AG04450 (cell line): Measurements from ENCODE around the gene MT1M. TPM values are rescaled to one million over a fixed set of nuclear protein-coding genes. Genes with fewer than 3 reads are reported as not detected.
A peak's percentile ranks its signal among the peaks of the same experiment; 100 is the strongest.
"Not testable (repeated sequence)": the region's sequence is repeated elsewhere in the genome, so short reads cannot be mapped to it uniquely, and the experiment has no call there.

Experiments
- CTCF ChIA-PET: fragments of 300-600, 350-600 bp; formaldehyde crosslinking; extraction: SDS; loops from one replicate; lab custom pipeline; 2022; ENCODE audit warnings: antibody characterized with exemption, inconsistent platforms; lab: Charles Lee
- POLR2A ChIA-PET: fragments of 350-600 bp; formaldehyde crosslinking; extraction: SDS; loops from one replicate; lab custom pipeline; 2021; ENCODE audit warnings: antibody characterized with exemption, inconsistent platforms; lab: Yijun Ruan, JAX
- DNase-seq: peaks from one replicate; pipeline ENCODE4 v3.0.0-alpha.2; 2011; ENCODE audit warnings: low read depth, low spot score
- H3K27ac ChIP-seq: one replicate; pipeline ENCODE4 v1.5.1; 2012; ENCODE audit warnings: low read depth, low read length, control low read depth
- H3K27me3 ChIP-seq: one replicate; pipeline ENCODE4 v1.6.0; 2012; ENCODE audit warnings: low read length; ENCODE audit not compliant: control insufficient read depth, insufficient read depth
- H3K4me3 ChIP-seq: 2 replicates; pipeline ENCODE4 v1.5.1; 2011; ENCODE audit warnings: mild to moderate bottlenecking, low read depth, low read length, control low read depth
- H3K9me3 ChIP-seq: 2 replicates; pipeline ENCODE4 v1.5.1; 2012; ENCODE audit warnings: low read length; ENCODE audit not compliant: control insufficient read depth, insufficient read depth
- polyA minus RNA-seq: library from RNA; depleted of rRNA, polyadenylated mRNA; stranded (reverse); fragments of >200 nt; gene quantifications from 2 replicates; pipeline ENCODE4 v1.2.3, GENCODE V29; 2011; rRNA and poly(A)+ RNA removed
- polyA plus RNA-seq: library from polyadenylated mRNA; depleted of rRNA; stranded (reverse); fragments of >200 nt; gene quantifications from 2 replicates; pipeline ENCODE4 v1.2.3, GENCODE V29; 2011; rRNA removed
- TF ChIP-seq, protein P1 (sequence below): IDR thresholded peaks from 2 replicates; pipeline ENCODE4 v1.5.1; 2011; ENCODE audit warnings: low read depth, low read length, control low read depth, inconsistent platforms

The MT1M gene
- polyA plus RNA-seq (0.10 and 0.38 TPM in 2 replicates), polyA minus RNA-seq (not detected in 2 replicates)

DNA sequence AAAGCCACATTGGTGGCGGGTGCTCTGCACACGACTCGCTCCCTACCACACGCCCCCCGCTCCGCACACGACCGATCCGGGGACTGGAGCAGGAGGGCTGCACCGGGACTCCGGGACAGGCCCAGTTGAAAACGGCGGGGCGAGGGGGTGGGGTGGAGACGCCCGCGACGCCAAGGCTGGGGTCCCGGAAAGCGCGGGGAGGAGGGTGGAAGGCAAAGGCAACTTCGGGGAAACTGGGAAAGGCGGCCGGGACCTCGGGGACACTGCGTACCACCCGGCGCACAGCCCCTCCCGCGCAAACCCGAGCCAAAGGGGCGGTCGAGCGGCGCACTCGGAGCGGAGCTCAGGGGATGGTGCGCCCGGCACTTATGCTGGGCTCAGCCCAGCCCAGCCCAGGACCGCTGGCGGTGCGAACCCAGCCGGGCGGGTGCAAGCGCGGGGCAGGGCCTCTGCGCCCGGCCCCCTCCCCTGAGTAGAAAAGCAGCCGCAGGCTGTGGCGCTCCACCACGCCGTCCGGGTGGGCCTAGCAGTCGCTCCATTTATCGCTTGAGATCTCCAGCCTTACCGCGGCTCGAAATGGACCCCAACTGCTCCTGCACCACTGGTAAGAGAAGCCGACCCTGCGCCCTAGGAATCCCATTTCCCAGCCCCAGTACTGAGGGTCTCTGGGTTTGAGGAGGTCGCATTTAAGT lies at the start of gene MT1M:
TSS of gene MT1M (plus strand) at position 504 of the 692 bp plus-strand sequence. CDS start at position 577, 73 bp downstream.
- H3K4me3 ChIP-seq, result peak within 1 kb of the TSS; percentile 32
- no peaks in the 10 kb centered on the region for H3K9me3 ChIP-seq
- peaks cover 52% of the 10 kb centered on the region for H3K27me3 ChIP-seq
- POLR2A ChIA-PET, result no interaction called here
- CTCF ChIA-PET, result no interaction called here
- H3K27ac ChIP-seq, result no peak within 1 kb of the TSS
- DNase-seq, result no peak
- TF ChIP-seq, protein P1, sequence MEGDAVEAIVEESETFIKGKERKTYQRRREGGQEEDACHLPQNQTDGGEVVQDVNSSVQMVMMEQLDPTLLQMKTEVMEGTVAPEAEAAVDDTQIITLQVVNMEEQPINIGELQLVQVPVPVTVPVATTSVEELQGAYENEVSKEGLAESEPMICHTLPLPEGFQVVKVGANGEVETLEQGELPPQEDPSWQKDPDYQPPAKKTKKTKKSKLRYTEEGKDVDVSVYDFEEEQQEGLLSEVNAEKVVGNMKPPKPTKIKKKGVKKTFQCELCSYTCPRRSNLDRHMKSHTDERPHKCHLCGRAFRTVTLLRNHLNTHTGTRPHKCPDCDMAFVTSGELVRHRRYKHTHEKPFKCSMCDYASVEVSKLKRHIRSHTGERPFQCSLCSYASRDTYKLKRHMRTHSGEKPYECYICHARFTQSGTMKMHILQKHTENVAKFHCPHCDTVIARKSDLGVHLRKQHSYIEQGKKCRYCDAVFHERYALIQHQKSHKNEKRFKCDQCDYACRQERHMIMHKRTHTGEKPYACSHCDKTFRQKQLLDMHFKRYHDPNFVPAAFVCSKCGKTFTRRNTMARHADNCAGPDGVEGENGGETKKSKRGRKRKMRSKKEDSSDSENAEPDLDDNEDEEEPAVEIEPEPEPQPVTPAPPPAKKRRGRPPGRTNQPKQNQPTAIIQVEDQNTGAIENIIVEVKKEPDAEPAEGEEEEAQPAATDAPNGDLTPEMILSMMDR, result no peak

DNA sequence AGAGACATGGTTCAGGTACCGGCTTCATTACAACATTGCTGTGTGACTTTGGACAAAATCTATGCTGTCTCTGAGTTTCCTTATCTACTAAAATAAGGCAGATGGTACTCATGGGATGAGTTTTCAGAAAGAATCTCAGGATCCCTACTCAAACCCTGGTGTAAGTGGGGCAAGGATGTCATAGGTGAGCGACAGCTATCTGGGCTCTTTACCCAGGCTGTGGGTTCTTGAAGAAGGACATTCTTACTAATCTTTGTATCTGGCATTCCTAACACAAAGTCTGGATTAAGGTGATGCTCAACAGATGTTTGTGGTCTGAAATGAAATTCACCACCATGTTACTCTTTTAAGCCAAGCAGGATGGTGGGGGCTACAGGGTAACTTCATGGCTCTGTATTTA lies 49.5 kb upstream of the MT1M start:
- DNase-seq, H3K27ac ChIP-seq, POLR2A ChIA-PET, H3K9me3 ChIP-seq, H3K4me3 ChIP-seq: not testable (repeated sequence)
- CTCF ChIA-PET, result interaction anchor here (1.2 to 1.8 kb wide), 2 partner anchors 18 to 119 kb away, joined by 4 to 9 read pairs; no protein-coding TSS in a partner anchor
- peaks cover 32% of the 10 kb centered on the region for H3K27me3 ChIP-seq

DNA sequence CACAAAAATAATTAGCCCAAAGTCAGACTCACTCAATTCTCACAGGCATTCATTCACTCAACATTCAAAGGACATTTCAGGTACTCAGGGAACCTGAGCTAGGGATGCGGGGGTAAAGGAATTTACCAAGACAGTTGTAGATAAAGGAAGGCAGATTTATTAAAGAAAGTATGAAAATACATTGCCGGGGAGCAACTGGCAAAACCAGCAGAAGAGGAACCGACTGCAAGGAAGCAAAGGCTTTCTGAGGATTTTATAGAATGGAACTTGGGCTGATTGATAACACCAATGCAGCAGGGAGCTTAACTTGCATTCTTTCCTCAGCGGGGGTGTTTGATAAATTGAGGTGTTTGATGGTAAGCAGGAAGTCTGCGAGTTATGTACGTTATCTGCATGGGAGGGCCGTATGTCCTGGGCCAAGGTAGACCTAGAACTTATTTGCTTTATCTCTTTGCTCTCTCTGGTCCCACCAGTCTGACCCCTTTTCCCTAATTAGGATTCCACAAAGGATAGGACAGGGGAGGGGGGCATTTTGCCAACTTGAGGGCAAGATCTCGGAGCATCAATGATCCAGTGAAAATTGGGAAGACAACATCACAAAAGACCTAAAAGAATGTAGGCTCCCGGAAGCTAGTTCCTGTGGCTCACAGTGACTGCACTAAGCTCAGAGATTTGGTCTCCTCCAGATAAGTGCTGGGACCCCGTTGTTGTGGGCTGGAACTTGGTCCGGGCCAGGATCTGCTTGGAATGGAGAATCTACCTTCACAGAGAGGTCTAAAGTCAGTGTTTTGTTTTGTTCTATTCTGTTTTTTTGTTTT lies 48.9 kb upstream of the MT1M start:
- ChIA-PET CTCF (interaction anchor here (1.2 kb wide), 1 partner anchor 17 kb away, joined by 4 read pairs; no protein-coding TSS in a partner anchor), POLR2A (no interaction called here)
- Histone ChIP-seq H3K9me3 (no peaks in the 10 kb centered on the region), H3K27me3 (peaks cover 38% of the 10 kb centered on the region), H3K27ac (no peak overlapping the region), H3K4me3 (no peak overlapping the region)
- DNase-seq, result no peak
- TF ChIP-seq, protein P1, result no peak

DNA sequence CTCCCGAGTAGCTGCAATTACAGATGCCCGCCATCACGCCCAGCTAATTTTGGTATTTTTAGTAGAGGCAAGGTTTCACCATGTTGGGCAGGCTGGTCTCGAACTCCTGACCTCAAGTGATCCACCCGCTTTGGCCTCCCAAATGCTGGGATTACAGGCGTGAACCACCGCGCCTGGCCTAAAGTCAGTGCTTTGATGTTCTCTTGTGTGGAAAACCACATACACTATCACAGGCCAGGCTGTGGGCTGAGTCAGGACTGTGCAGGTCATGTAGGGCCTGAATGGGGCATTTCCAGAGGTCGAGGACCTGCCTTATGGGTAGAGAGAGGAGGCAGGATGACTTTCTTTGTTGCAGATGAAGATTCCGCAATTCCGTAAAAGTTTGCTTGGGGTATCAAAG lies 48.2 kb upstream of the MT1M start:
- Histone ChIP-seq H3K27ac (no peak overlapping the region), H3K27me3 (peaks cover 43% of the 10 kb centered on the region), H3K4me3 (no peak overlapping the region), H3K9me3 (no peaks in the 10 kb centered on the region)
- DNase-seq, result no peak
- TF ChIP-seq, protein P1, result no peak
- ChIA-PET CTCF (no interaction called here), POLR2A (no interaction called here)

DNA sequence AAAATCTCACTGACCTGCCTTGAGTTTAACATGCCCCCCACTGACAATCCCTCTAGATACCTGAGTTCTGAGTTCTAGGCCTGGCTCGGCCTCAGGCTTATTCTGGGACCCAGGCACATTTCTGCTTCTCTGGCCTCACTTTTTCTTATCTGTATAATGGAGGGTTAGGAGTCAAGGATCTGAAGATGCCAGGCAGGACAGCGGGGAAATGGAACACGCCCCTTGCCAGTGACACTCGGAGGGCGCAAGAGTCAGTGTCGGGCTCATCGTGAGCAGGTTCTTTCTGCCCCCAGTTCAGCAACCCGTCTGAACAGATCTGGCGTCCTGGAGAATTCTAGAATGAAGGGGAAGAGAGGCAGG lies 43.7 kb upstream of the MT1M start:
- peak overlapping the region; percentile 45 for H3K4me3 ChIP-seq
- ChIA-PET CTCF (no interaction called here), POLR2A (no interaction called here)
- H3K27ac ChIP-seq, result no peak overlapping the region
- no peaks in the 10 kb centered on the region; the same call in 1 of the 2 replicates for H3K9me3 ChIP-seq
- no peak for DNase-seq
- TF ChIP-seq, protein P1, result no peak
- H3K27me3 ChIP-seq, result peaks cover 60% of the 10 kb centered on the region
